Measurements from ENCODE around the gene GATA5. TPM values are rescaled to one million over a fixed set of nuclear protein-coding genes. Genes with fewer than 3 reads are reported as not detected.

Gene GATA5
- polyA plus RNA-seq, 1 donor from 2014 or later = not detected

GRCh38 chr20:62433658-62434497, 41.9 kb downstream of the GATA5 start:
- Histone ChIP-seq H3K9ac (ENCODE audit: low read length) (no peak overlapping the region), H4K20me1 (ENCODE audit: insufficient read depth) (no peaks in the 10 kb centered on the region), H3K36me3 (ENCODE audit: insufficient read depth, low read length) (no peaks in the 10 kb centered on the region), H3K4me2 (ENCODE audit: low read length) (no peak overlapping the region), H3F3A (ENCODE audit: insufficient read depth, low read length, poor library complexity, severe bottlenecking) (no peaks in the 10 kb centered on the region), H3K9me2 (ENCODE audit: insufficient read depth, low read length) (no peaks in the 10 kb centered on the region), H3K27ac (ENCODE audit: low read length) (no peak overlapping the region), H3K27me3 (ENCODE audit: insufficient read depth, low read depth, low read length) (no peaks in the 10 kb centered on the region), H3K4me3 (ENCODE audit: low read length) (no peak overlapping the region), H2AFZ (ENCODE audit: low read depth, low read length) (no peak overlapping the region), H3K79me2 (replicated peaks; ENCODE audit: insufficient read depth, low read length) (no peaks in the 10 kb centered on the region), H3K9me3 (ENCODE audit: low read length) (no peaks in the 10 kb centered on the region)
- no peak for TF ChIP-seq CTCF (IDR thresholded peaks at IDR 0.05; ENCODE audit: poor library complexity, severe bottlenecking)
- no peak for TF ChIP-seq SMC3 (conservative IDR thresholded peaks at IDR 0.05; ENCODE audit: poor library complexity)
- no peak for TF ChIP-seq POLR2AphosphoS5 (IDR thresholded peaks at IDR 0.05)

GRCh38 chr20:62430866-62431447, 44.8 kb downstream of the GATA5 start:
- no peak overlapping the region for H3K27ac ChIP-seq (ENCODE audit: low read length)
- H3K4me3 ChIP-seq (ENCODE audit: low read length) = no peak overlapping the region
- no peaks in the 10 kb centered on the region for H3K9me2 ChIP-seq (ENCODE audit: insufficient read depth, low read length)
- H3K9ac ChIP-seq (ENCODE audit: low read length) = no peak overlapping the region
- H3K4me2 ChIP-seq (ENCODE audit: low read length) = no peak overlapping the region
- H3K36me3 ChIP-seq (ENCODE audit: insufficient read depth, low read length) = no peaks in the 10 kb centered on the region
- no peaks in the 10 kb centered on the region for H4K20me1 ChIP-seq (ENCODE audit: insufficient read depth)
- H3K79me2 ChIP-seq (replicated peaks; ENCODE audit: insufficient read depth, low read length) = no peaks in the 10 kb centered on the region
- H3F3A ChIP-seq (ENCODE audit: insufficient read depth, low read length, poor library complexity, severe bottlenecking) = no peaks in the 10 kb centered on the region
- no peaks in the 10 kb centered on the region for H3K9me3 ChIP-seq (ENCODE audit: low read length)
- H2AFZ ChIP-seq (ENCODE audit: low read depth, low read length) = no peak overlapping the region
- H3K27me3 ChIP-seq (ENCODE audit: insufficient read depth, low read depth, low read length) = no peaks in the 10 kb centered on the region
- no peak for TF ChIP-seq TAF1 (IDR thresholded peaks at IDR 0.05; ENCODE audit: low read depth)
- TF ChIP-seq CTCF (IDR thresholded peaks at IDR 0.05; ENCODE audit: poor library complexity, severe bottlenecking) = no peak
- TF ChIP-seq REST (IDR thresholded peaks at IDR 0.05; ENCODE audit: borderline replicate concordance) = no peak
- TF ChIP-seq EP300 (conservative IDR thresholded peaks at IDR 0.05; ENCODE audit: poor library complexity, severe bottlenecking) = no peak
- TF ChIP-seq POLR2AphosphoS5 (IDR thresholded peaks at IDR 0.05) = no peak
- no peak for TF ChIP-seq RAD21 (conservative IDR thresholded peaks at IDR 0.05)
- TF ChIP-seq SMC3 (conservative IDR thresholded peaks at IDR 0.05; ENCODE audit: poor library complexity) = no peak
- no peak for TF ChIP-seq EZH2 (IDR thresholded peaks at IDR 0.05; ENCODE audit: borderline replicate concordance, insufficient read depth, low read length, poor library complexity, severe bottlenecking)
- TF ChIP-seq MXI1 (conservative IDR thresholded peaks at IDR 0.05; ENCODE audit: poor library complexity, severe bottlenecking) = no peak
